ENCODE data around the gene HDAC2.
"Not testable (repeated sequence)": the region's sequence is repeated elsewhere in the genome, so short reads cannot be mapped to it uniquely, and the experiment has no call there.

HDAC2 gene

DNA sequence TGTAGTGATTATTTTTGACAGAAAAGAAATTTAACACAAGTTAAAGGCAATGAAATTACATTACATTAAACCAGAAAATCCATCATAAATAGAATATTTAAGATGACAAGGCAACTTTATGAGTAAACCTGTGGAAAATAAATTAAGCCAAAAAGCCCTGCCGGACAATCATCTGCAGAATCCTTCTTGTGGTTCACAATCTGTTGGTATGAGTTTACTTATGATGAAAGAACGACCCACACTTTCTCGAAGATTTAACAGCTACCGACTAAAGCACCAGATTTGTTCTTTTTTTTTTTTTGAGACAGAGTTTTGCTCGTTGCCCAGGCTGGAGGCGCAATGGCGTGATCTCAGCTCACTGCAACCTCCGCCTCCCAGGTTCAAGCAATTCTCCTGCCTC is 21.4 kb downstream of the HDAC2 start:
- TF ChIP-seq, protein P1, sequence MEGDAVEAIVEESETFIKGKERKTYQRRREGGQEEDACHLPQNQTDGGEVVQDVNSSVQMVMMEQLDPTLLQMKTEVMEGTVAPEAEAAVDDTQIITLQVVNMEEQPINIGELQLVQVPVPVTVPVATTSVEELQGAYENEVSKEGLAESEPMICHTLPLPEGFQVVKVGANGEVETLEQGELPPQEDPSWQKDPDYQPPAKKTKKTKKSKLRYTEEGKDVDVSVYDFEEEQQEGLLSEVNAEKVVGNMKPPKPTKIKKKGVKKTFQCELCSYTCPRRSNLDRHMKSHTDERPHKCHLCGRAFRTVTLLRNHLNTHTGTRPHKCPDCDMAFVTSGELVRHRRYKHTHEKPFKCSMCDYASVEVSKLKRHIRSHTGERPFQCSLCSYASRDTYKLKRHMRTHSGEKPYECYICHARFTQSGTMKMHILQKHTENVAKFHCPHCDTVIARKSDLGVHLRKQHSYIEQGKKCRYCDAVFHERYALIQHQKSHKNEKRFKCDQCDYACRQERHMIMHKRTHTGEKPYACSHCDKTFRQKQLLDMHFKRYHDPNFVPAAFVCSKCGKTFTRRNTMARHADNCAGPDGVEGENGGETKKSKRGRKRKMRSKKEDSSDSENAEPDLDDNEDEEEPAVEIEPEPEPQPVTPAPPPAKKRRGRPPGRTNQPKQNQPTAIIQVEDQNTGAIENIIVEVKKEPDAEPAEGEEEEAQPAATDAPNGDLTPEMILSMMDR (conservative IDR thresholded peaks at IDR 0.05), result no peak

DNA sequence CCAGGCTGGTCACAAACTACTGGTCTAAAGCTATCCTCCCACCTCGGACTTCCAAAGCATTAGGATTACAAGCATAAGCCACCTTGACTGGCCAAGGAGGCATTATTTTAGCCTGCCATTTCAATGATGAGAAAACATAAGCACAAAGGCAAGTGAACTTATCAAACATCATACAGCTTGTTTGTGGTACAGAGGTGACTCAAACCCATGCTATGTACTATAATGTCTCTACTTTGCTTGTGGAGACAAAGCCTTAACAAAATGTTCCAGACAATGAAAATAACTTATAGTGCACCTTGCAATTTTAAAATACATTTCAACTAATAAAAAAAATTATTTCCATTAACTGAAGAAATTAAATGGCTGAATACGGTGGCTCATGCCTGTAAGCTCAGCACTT is 26.2 kb downstream of the HDAC2 start:
- TF ChIP-seq, protein P1 (conservative IDR thresholded peaks at IDR 0.05), result no peak
- H3K27ac ChIP-seq, result no peak overlapping the region

More for the DNA sequence above, 21.4 kb downstream of the HDAC2 start:
- H3K27ac ChIP-seq, result no peak overlapping the region

DNA sequence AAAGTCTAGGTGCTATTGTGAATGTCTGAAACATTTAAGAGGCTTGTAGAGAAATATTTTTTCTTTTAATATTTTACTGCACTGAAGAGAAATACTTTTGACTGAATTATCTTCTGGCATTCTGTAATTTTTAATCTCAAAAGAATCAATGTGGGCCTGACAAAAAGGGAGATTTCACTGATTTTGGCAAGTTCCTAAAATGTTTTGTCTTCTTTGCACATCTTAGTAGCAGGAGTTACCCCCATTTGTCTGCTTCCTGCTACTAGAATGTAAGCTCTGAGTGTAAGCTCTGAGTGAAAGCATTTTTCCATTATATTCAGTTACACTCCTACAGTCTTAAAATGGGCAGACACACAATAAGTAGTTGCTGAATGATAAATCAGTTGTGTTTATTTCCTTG is 31.1 kb downstream of the HDAC2 start:
- TF ChIP-seq, protein P1 (conservative IDR thresholded peaks at IDR 0.05), result no peak

DNA sequence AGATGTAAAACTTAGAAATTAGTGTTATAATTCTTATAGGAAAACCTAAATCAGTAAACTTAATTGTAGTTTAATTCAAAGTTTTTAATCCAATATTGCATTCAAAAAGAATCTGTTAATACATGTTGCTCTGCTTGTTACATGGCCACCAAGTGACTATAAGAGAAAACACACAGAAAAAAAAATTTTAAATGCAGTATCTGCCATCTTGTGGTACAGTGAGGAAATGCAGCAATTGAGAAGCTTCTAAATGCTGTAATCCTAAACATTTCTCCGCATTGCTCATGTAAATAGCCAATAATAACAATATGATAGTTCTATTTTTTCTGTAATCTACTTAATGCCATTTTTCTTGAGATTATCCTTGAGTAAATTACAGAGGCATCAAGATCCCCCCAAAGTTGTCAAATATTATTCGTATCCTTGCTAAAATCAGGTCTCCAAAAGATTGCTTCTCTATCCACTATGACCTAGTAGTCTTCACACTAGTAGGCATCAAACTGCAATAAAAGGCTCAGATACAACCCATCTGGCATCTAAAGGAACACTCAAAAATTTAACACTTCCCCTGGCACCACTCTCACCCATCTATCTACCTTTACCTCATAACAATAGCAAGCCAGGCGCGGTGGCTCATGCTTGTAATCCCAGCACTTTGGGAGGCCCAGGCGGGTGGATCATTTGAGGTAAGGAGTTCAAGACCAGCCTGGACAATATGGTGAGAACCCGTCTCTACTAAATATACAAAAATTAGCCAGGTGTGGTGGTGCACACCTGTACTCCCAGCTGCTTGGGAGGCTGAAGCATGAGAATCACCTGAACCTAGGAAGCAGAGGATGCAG is 34.6 kb downstream of the HDAC2 start:
- H3K27ac ChIP-seq, result no peak overlapping the region
- TF ChIP-seq, protein P1 (conservative IDR thresholded peaks at IDR 0.05), result peak; percentile 84

More for the DNA sequence above, 31.1 kb downstream of the HDAC2 start:
- H3K27ac ChIP-seq, result no peak overlapping the region

DNA sequence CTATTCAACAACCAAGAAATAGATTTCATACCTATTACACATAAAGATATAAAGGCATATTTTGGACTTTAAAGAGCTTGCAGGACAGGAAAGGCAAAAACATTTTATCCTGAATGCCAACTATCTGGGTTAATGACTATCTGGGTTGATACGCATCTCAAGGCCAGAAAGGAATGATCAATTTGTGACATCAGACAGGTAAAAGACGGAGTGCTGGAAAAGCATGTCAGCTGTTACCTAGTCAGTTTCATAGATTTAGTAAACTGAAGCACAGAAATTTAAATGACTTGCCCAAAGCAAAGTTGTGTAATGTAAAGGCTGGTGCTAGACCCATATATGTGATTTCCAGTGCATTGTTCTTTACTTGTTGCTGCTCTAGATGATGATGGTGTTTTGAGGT is 36.8 kb downstream of the HDAC2 start:
- H3K27ac ChIP-seq, result no peak overlapping the region
- TF ChIP-seq, protein P1 (conservative IDR thresholded peaks at IDR 0.05), result no peak

DNA sequence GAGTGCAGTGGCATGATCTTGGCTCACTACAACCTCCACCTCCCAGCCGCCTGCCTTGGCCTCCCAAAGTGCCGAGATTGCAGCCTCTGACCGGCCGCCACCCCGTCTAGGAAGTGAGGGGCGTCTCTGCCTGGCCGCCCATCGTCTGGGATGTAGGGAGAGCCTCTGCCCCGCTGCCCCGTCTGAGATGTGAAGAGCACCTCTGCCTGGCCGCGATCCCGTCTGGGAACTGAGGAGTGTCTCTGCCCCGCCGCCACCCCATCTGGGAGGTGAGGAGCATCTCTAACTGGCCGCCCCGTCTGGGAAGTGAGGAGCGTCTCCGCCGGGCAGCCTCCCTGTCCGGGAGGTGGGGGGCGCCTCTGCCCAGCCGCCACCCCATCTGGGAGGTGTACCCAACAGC is 39.0 kb downstream of the HDAC2 start:
- H3K27ac ChIP-seq, result not testable (repeated sequence)

DNA sequence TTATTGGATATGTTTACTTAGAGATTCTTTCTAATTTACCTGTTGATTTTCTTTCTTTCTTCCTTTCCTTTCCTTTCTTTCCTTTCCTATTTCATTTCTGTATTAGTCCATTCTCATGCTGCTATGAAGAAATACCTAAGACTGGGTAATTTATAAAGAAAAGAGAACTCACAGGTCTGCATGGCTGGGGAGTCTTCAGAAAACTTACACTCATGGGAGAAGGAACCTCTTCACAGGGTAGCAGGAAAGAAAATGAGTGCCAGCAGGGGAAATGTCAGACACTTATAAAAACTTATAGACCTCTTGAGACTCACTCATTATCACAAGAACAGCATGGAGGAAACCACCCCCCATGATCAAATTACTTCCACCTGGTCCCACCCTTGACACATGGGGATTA is 40.8 kb downstream of the HDAC2 start:
- H3K27ac ChIP-seq, result no peak overlapping the region
- TF ChIP-seq, protein P1 (conservative IDR thresholded peaks at IDR 0.05), result no peak

DNA sequence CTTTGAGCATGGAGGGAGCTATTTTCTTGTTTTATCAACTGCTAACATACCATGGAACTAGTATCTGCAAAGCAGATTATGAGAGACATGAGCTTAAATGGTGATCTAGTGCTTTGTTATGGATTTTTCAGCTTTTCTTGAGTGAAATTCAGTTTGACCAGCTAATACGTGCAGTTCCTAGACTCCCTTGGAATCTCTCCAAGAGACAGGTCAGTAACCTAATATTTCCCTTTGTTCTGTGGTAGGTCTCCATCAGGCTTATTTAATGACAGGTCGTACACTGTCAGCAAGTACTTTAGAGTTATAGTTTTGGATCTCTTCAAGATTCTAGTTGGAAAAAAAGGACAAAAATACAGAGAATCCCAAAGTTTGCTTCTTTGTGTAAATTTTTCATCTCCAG is 43.9 kb downstream of the HDAC2 start:
- TF ChIP-seq, protein P1 (conservative IDR thresholded peaks at IDR 0.05), result no peak
- no peak overlapping the region for H3K27ac ChIP-seq
